Left lobe of liver (tissue), 1 donor: ENCODE data around the gene ZNF595. TPM values are rescaled to one million over a fixed set of nuclear protein-coding genes. Genes with fewer than 3 reads are reported as not detected.

Experiments
- total RNA-seq: library from RNA; stranded (reverse); gene quantifications from one replicate; pipeline ENCODE4 v1.2.1, GENCODE V29; 2021
- donor health status: DM: no; HTN: yes; CAD: no.

Gene ZNF595
- total RNA-seq, 1 donor from 2014 or later = 5.4 TPM

Other genes with a start within 250 kb of the ZNF595 start
- 1.6 TPM for gene ZNF718, start 71.2 kb downstream of the ZNF595 start, total RNA-seq